Caco-2 (cell line): Measurements from ENCODE around the gene CHCHD1. TPM values are rescaled to one million over a fixed set of nuclear protein-coding genes. Genes with fewer than 3 reads are reported as not detected.
A peak's percentile ranks its signal among the peaks of the same experiment; 100 is the strongest.

ENCODE experiments used
- BruUV-seq: library from RNA; stranded (reverse); fragments of 400-500 nt; replicated peaks from 2 replicates; lab custom pipeline; 2021; lab: Mats Ljungman, UMichigan
- CTCF ChIA-PET: fragments of 300-600 bp; sonication (Branson Sonifier 250); formaldehyde crosslinking; loops from one replicate; lab custom pipeline; 2022; ENCODE audit warnings: antibody characterized with exemption; lab: Charles Lee
- POLR2A ChIA-PET: fragments of 300-600 bp; sonication (Branson Sonifier 250); formaldehyde crosslinking; loops from one replicate; lab custom pipeline; 2022; ENCODE audit warnings: antibody characterized with exemption; lab: Charles Lee
- DNase-seq, 2 experiments: peaks; one replicate each; pipeline versions ENCODE4 v3.0.0 to v3.0.0-alpha.2; 2020 to 2022
- H3K27me3 ChIP-seq: replicated peaks from 2 replicates; pipeline ENCODE4 v1.6.0; 2011; ENCODE audit warnings: low read length; ENCODE audit not compliant: control insufficient read depth, insufficient read depth
- H3K36me3 ChIP-seq: 2 replicates; pipeline ENCODE4 v1.5.1; 2011; ENCODE audit warnings: low read length; ENCODE audit not compliant: control insufficient read depth, insufficient read depth
- H3K4me1 ChIP-seq: fragments of 250-450 bp; sonication (Bioruptor Pico); 2 replicates; pipeline ENCODE4 v1.5.1; 2020; ENCODE audit warnings: mild to moderate bottlenecking
- H3K4me3 ChIP-seq: 2 replicates; pipeline ENCODE4 v1.5.1; 2011; ENCODE audit warnings: low read depth, mild to moderate bottlenecking, control low read depth, low read length
- H3K9me3 ChIP-seq: fragments of 250-450 bp; sonication (Bioruptor Pico); 2 replicates; pipeline ENCODE4 v1.5.1; 2020; ENCODE audit warnings: mild to moderate bottlenecking, moderate library complexity
- H3K27ac Mint-ChIP-seq: one replicate; pipeline ENCODE4 v1.8.0; 2022; ENCODE audit warnings: mixed read lengths; ENCODE audit not compliant: unreplicated experiment
- H3K27me3 Mint-ChIP-seq: one replicate; pipeline ENCODE4 v1.8.0; 2022; ENCODE audit warnings: mixed read lengths; ENCODE audit not compliant: insufficient read depth, unreplicated experiment
- H3K36me3 Mint-ChIP-seq: one replicate; pipeline ENCODE4 v1.8.0; 2022; ENCODE audit warnings: mild to moderate bottlenecking, mixed read lengths; ENCODE audit not compliant: insufficient read depth, unreplicated experiment
- H3K4me1 Mint-ChIP-seq: one replicate; pipeline ENCODE4 v1.8.0; 2022; ENCODE audit warnings: low read depth, mixed read lengths; ENCODE audit not compliant: unreplicated experiment
- H3K4me3 Mint-ChIP-seq: one replicate; pipeline ENCODE4 v1.8.0; 2022; ENCODE audit warnings: mild to moderate bottlenecking, moderate library complexity, mixed read lengths; ENCODE audit not compliant: unreplicated experiment
- H3K9me3 Mint-ChIP-seq: one replicate; pipeline ENCODE4 v1.8.0; 2022; ENCODE audit warnings: mixed read lengths; ENCODE audit not compliant: unreplicated experiment
- CTCF ChIP-seq, 2 experiments: fragments of 200-600 bp in 1 of 2; IDR thresholded peaks; 1 replicate in 1 of 2; 2 replicates in 1 of 2; pipeline versions ENCODE4 v1.5.1 to v1.8.0; 2011 to 2022; ENCODE audit warnings: antibody characterized with exemption in 1 of 2, control low read depth in 1 of 2, inconsistent platforms in 1 of 2, low read depth in 1 of 2, low read length in 1 of 2, mild to moderate bottlenecking in 1 of 2, moderate library complexity in 1 of 2; ENCODE audit not compliant: insufficient read depth in 1 of 2, severe bottlenecking in 1 of 2, unreplicated experiment in 1 of 2
- intact Hi-C: fragments of 100-400 bp; cut with micrococcal nuclease; formaldehyde crosslinking; loops from one replicate; pipeline ENCODE4 v1.10.0; 2022; ENCODE audit not compliant: unreplicated experiment
- total RNA-seq: library from RNA; stranded (reverse); gene quantifications from 2 replicates; pipeline ENCODE4 v1.2.3, GENCODE V29; 2022

Gene CHCHD1
- total RNA-seq, 1 experiment from 2014 or later: 44.1 TPM

- Mint-ChIP-seq H3K4me3 (peak overlapping the region; percentile 82), H3K27ac (peak overlapping the region; percentile 75), H3K9me3 (no peaks in the 10 kb centered on the region), H3K4me1 (peaks cover 21% of the 10 kb centered on the region), H3K36me3 (peaks cover 65% of the 10 kb centered on the region), H3K27me3 (no peaks in the 10 kb centered on the region)
- Histone ChIP-seq H3K4me1 (peaks cover 7% of the 10 kb centered on the region; the same call in 1 of the 2 replicates), H3K36me3 (peaks cover 4% of the 10 kb centered on the region; the same call in 1 of the 2 replicates), H3K27me3 (no peaks in the 10 kb centered on the region), H3K9me3 (no peaks in the 10 kb centered on the region), H3K4me3 (peak overlapping the region; percentile 91)
- CTCF ChIA-PET: interaction anchor here (0.5 to 2.3 kb wide), 5 partner anchors 11 to 1355 kb away, joined by 3 to 9 read pairs (median 3); partner anchors contain the start of gene CHCHD1
- intact Hi-C loops: loop anchor here (1.0 to 2.0 kb wide), 2 partner anchors 12 to 27 kb away; partner anchors contain the start of gene SEC24C
- POLR2A ChIA-PET: interaction anchor here (0.5 to 3.1 kb wide), 5 partner anchors 9 to 180 kb away, joined by 3 to 19 read pairs (median 6); partner anchors contain the start of genes CHCHD1, SEC24C and USP54
- no peak for TF ChIP-seq CTCF (IDR thresholded peaks at IDR 0.05; ENCODE audit: insufficient read depth in 1 of 2, low read depth in 1 of 2, low read length in 1 of 2, severe bottlenecking in 1 of 2, unreplicated experiment in 1 of 2)
- TSS peak; percentile 40 for BruUV-seq
- peak in 1 of 2 experiments; percentile 49 for DNase-seq
Measured at GRCh38 chr10:73771722-73772280, 10.0 kb upstream of the CHCHD1 start.

GRCh38 chr10:73772281-73773151 lies 9.3 kb upstream of the CHCHD1 start:
- intact Hi-C loops: loop anchor here (1.0 to 2.0 kb wide), 2 partner anchors 13 to 28 kb away; partner anchors contain the start of gene SEC24C
- Mint-ChIP-seq H3K36me3 (peaks cover 67% of the 10 kb centered on the region), H3K27ac (peak overlapping the region; percentile 75), H3K4me3 (peak overlapping the region; percentile 82), H3K27me3 (no peaks in the 10 kb centered on the region), H3K4me1 (peaks cover 21% of the 10 kb centered on the region), H3K9me3 (no peaks in the 10 kb centered on the region)
- Histone ChIP-seq H3K4me1 (peaks cover 7% of the 10 kb centered on the region; the same call in 1 of the 2 replicates), H3K36me3 (peaks cover 4% of the 10 kb centered on the region; the same call in 1 of the 2 replicates), H3K4me3 (peak overlapping the region; percentile 91), H3K9me3 (no peaks in the 10 kb centered on the region), H3K27me3 (no peaks in the 10 kb centered on the region)
- POLR2A ChIA-PET: interaction anchor here (0.5 to 3.1 kb wide), 8 partner anchors 9 to 392 kb away, joined by 3 to 19 read pairs (median 5); partner anchors contain the start of genes CHCHD1, SEC24C, USP54 and ZSWIM8
- DNase-seq: peak; percentile 84 to 85
- CTCF ChIA-PET: interaction anchor here (0.5 to 2.3 kb wide), 6 partner anchors 10 to 1354 kb away, joined by 3 to 9 read pairs (median 3); partner anchors contain the start of gene CHCHD1
- TF ChIP-seq CTCF (IDR thresholded peaks at IDR 0.05; ENCODE audit: insufficient read depth in 1 of 2, low read depth in 1 of 2, low read length in 1 of 2, severe bottlenecking in 1 of 2, unreplicated experiment in 1 of 2): peak in 1 of 2 experiments; percentile 2
- BruUV-seq: no TSS peak
